Measurements from ENCODE around the gene PAFAH1B1. TPM values are rescaled to one million over a fixed set of nuclear protein-coding genes. Genes with fewer than 3 reads are reported as not detected.

PAFAH1B1 gene
- total RNA-seq: 76.3 and 82.1 TPM in 2 replicates

DNA sequence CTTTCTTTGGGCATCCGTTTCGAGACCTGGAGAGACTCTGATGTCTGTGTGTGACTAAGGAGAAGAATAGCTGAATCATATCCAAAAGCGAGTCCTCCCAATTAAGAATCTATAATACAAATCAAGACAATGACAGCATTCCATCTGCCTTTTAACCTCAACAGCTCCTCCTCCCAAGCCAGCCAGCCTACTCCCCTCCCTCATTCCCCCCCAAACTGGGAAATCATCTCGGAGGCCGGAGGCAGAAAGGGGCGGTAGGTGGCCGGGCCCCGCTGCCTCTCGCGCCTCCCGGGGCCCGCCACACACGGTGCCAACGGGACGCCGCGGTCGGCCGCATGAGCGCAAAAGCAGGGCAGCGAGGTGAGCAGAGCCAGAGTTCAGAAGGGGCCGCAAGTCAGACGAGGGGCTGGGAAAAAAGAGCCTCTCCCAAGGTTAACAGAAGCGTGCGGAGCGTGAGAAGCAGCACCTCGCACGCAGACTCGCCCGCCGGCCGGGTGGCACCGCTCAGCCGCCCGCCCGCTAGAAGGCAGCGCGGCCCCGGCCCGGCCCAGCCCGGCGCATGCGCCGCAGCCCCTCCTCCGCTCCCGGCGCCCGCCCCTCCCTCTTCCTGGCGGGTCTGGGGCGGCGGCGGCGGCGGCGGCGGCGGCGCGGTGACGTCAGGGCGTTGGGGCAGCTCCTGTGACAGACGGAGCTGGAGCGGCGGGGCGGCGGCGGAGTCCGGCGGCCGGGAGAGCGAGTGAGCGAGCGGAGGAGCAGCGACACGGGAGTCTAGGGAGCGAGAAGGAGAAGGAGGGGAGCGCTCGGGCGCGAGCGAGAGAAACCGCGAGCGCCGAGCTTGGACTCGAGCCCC lies at the start of gene PAFAH1B1:
Gene PAFAH1B1 (plus strand): TSS at position 684 of the 850 bp plus-strand sequence. CDS start 44,635 bp downstream, outside the sequence.

DNA sequence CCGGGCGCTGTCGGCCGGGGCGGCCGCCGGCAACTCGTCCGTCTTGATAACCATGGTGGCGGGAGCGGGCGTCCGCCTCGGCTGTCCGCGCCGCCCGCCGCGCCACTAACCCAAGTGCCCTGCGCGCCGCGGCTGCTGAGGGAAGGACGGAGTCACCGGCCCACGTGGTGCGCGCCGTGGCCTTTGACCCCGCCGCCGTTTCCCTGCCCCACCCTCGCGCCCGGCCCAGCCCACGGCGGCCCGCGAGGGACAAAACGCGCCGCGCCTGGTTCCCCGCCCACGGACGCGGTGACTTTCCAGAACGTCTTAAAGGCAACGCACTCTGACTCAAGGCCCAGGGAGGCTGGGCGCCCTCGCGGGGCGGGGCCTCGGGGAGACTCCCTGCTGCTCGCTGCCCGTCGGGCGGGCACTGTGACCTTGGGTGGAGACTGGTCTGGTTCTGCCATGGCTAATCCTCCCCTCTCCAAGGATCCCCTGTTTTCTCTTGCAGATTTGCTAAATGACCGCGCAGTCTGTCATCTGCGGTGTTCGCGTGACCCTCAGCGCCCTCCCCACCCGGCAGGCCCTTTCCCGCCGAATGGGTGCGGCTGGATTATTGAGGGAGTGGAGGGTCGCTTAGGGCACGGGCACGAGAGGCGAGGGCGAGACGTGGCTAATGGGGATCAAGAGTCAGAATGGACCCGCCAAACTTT lies 118.3 kb downstream of the PAFAH1B1 start, which contains the start of gene CLUH:
Gene CLUH (minus strand): TSS at position 157 of the 692 bp plus-strand sequence. CDS start 103 bp downstream, at position 54.

Other genes with a start within 250 kb of the PAFAH1B1 start
- 3.3 and 3.4 TPM in 2 replicates for gene MNT, start 192.6 kb upstream of the PAFAH1B1 start, total RNA-seq
- 9.4 and 11.0 TPM in 2 replicates for gene METTL16, start 81.8 kb upstream of the PAFAH1B1 start, total RNA-seq
- gene CLUH, start 118.1 kb downstream of the PAFAH1B1 start, total RNA-seq: 22.6 and 28.6 TPM in 2 replicates
- not detected in 2 replicates for gene CCDC92B, start 156.0 kb downstream of the PAFAH1B1 start, total RNA-seq
- 0.60 and 1.3 TPM in 2 replicates for gene RAP1GAP2, start 202.8 kb downstream of the PAFAH1B1 start, total RNA-seq

Measured in dermis lymphatic vessel endothelial cell (primary cell).